GM21737 (cell line): ENCODE measurements around the gene NNAT.

Source experiments
- ATAC-seq: cut with Tn5 transposase; IDR thresholded peaks from one replicate; pipeline ENCODE4 v1.9.1; 2021; ENCODE audit warnings: mild to moderate bottlenecking, moderate library complexity; ENCODE audit not compliant: unreplicated experiment

Gene NNAT

GRCh38 chr20:37523012-37523391 is 2.0 kb downstream of the NNAT start:
- ATAC-seq: no peak

GRCh38 chr20:37523911-37524700 is 3.1 kb downstream of the NNAT start:
- ATAC-seq: no peak

DNA sequence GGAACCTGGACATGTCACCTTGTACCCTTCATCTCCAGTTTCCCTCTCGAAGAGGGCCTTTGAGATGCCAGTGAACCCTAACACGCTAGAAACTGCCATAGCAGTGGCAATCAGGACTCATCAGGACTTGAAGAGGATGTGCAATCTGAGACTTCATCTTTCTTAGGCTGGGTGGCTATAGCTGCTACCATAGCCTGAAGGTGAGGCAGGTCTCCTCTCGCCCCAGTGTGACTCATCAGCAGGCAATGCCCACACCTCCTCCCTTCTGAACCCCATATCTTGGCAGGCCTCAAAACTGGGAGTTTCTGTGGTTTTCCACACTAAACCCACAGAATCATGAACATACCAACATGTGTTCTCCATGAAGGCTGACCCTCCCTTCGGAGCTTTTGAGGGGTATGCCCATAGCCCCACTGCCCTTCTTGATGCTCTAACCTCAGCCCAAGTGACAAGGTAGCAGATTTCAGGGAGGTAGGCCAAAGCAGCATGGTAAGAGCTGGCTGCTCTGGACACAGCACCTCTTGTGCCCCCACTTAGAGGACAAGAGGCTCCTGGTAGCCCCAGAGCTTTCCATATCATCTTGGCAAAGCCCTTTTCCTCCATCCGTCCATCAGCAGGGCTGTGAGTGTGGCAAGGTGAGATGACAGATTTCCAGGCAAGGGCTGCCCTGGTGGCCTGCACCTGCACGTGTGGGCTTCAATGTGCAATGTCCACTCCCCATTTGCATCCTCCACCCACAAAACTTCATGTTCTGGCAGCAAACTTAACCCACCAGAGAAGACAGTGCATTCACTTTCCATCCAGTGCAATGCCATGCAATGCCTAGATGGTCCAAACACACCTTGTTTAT is 4.0 kb downstream of the NNAT start:
- ATAC-seq: no peak

- no peak for ATAC-seq
Observed at GRCh38 chr20:37525810-37526209, 4.8 kb downstream of the NNAT start.

- no peak for ATAC-seq
Observed at GRCh38 chr20:37526238-37526838, 5.3 kb downstream of the NNAT start.

DNA sequence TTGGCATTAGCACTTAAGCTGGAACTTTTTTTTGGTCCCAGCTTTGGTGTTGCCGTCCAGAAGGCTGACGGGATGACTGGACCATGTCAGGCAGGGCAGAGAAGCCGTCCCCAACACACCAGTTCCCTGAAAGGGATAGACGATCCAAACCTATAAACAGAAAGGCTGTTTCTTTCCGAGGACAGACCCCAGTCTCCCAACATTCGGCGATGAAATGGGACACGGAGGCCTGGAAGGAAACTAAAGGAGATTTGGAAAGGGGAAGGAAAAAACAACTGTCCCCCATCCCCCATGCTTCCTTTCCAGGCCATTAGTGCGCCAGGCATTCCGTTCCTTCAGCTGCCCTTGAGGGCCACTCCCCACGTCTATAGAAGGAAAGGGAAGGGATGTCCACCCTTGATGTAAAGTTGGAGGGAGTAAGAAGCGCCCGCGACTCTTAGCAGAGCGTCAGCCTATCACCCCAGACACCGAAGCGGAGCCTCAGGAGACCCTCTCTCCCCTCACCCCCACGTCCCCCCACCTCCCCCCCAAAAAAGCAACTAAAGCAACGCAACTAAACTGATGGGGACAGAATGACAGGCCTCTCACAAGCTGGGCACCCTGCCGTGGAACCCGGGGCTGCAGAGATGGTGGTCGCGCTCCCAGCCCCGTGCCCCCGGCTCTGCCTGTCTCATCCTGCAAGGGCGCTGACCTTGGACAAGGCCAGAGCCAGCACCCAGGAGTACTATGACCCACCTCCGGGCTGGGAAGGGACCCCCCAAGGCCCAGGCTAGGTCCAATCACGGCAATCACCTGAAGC is 6.0 kb downstream of the NNAT start:
- peak; percentile 13 for ATAC-seq

DNA sequence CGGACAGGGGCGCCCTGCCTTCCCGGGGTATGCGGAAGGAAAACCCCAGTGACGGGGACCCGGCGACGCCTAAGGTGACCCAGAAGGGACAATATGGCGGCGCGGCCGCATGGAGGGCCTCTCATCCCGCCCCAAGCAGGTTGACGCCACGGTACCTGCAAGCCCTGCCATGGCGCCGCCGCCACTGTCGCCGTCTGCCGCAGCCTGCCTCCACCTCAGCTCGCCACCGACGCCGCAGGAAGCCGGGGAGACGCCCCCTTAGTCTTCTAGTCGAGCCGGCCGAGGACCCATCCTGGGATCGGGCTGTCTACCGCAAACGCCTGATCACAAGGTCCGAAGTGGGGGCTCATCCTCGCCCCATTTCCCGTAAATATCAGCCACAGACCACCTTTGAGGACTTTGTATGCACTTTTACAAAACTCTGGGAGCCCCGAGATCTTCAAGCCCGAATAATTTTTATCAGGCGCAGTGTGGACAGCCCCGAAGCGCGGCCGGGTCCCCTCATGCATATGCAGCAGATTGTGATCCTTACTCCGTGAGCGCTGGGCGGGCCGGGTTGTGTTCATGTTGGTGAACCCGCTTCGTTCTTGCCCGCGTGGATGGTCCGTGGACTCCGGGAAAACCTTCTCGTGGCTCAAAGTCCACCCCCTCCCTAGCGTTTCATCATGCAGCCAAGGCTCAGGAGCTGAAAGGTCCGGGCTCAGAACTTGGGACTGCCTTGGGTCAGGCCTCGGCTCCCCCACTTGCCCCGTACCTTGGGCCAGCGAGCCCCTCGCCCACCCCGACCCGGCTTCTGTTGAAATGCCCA is 6.8 kb downstream of the NNAT start, which contains the start of gene BLCAP:
Gene BLCAP, minus strand, starts transcription at position 239 of the 808 bp plus-strand sequence. CDS start 8,702 bp downstream, outside the sequence.
- peak; percentile 60 for ATAC-seq

DNA sequence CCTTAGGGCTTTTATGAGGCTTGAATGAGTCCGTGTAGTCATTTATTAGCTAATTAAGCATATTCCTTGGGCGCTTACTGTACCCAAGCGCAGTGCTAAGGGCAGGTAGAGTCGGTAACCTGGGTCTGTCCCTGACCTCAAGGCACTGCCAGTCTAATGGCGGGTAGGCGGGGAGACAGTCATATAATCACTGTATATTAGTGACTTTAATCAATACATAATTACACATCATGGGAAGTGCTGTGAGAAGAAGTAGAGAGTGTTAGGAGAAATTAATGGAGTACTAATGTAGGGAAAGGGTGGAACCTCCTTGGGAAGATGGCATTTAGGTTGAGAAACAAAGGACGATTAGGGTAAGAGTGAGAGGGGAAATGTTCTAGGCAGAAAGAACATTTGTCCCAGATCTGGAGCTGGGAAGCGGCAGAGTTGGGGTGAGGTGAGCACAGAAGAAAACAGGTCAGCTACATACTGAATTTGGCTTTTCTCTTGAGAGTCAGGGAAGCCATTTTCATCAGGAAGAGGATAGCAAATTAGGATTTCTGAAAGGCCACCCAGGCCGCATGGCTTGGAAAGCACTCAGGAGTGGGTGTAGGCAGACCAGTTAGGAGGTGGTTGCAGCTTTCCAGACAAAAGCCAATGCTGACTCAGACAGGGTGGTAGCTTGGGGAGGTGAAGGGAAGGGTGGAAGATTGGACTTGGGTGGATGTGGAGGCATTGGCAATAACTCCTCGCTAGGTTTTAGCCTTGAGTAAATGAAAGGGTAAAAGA is 7.6 kb downstream of the NNAT start:
- no peak for ATAC-seq

GRCh38 chr20:37529214-37529967 is 8.3 kb downstream of the NNAT start:
- ATAC-seq: no peak

DNA sequence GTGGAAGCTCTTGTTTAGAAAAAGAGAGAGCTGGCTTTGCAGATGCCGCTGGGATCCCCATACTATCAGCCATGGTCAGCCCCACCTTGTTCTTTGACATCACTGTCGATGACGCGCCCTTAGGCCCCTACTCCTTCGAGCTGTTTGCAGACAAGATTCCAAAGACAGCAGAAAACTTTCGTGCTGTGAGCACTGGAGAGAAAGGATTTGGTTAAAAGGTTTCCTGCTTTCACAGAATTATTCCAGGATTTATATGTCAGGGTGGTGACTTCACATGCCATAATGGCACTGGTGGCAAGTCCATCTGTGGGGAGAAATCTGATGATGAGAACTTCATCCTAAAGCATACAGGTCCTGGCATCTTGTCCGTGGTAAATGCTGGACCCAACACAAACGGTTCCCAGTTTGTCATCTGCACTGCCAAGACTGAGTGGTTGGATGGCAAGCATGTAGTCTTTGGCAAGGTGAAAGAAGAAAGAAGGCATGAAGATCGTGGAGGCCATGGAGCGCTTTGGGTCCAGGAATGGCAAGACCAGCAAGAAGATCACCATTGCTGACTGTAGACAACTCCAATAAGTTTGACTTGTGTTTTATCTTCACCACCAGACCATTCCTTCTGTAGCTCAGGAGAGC is 9.0 kb downstream of the NNAT start:
- ATAC-seq: no peak

DNA sequence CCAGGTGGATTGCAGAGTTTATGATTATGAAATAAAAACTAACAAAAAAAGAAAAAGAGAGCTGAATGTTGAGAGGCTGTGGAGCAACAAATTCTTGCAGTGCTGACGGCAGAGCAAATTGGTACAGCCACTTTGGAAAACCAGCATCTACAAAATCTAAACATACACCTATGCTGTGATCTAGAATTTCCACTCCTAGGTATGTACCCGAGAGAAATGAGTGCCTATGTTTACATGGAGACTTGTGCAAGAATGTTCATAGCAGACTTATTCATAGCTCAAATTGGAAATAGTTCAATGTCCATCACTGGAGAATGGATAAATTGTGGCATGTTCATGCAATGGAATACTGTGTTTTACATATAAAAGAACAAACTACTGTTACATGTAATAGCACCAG is 9.6 kb downstream of the NNAT start:
- ATAC-seq: no peak

GRCh38 chr20:37531856-37532255 is 10.8 kb downstream of the NNAT start:
- ATAC-seq: no peak

DNA sequence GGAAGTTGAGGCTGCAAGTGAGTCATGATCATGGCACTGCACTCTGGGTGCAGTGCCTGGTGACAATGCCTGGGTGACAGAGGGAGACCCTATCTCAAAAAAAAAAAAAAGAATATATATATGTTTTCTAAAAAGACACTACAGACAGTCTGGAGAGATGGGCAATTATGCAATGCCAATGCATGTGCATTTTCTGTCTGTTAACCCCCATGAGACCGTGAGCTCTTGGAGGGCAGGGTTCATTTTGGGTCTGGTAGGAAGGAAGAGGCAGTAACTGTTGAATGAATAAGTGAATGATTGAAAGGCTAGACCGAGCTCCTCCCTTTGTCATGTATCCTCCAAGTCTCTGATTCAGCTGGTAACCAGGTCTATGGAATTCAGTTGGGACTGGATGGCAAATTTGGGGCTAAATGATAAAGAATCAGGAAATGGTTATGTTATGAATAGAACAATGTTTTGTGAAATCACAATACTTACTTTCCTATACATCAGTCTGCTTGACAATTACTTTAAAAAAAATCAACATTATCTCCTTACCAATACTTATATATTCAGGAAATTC is 12.2 kb downstream of the NNAT start:
- ATAC-seq: no peak

GRCh38 chr20:37534401-37535157 is 13.5 kb downstream of the NNAT start:
- ATAC-seq: peak; percentile 73

DNA sequence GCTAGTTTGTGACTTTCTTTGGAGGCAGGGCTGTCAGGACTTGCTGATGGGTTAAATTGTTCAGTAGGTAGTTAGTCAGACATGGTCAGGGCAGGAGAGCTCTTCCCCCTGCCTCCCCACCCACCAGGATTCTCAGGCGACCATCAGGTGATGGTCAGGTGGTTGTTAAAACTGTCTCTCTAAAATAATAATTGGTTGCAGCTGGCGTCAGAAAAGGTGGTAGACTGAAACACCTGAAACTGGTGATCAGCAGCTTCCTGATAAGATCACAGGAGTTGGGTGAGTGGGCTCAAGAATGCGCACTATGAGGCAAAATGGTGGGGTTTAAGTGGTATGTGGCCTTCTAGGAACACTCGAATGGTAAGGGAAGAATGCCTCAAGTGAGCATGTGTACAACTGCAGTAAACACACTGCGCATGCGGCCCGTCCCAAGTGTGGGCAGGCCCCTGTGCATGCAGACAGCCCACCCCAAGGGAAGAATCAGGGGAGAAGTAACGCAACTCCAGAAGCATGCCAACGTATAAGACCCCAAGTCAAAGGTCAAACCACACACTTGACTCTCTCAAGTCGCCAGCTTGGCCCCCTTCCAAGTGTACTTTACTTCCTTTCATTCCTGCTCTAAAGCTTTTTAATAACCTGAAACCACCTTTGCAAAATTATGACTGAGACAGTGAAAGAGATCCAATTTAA is 14.5 kb downstream of the NNAT start:
- no peak for ATAC-seq

- no peak for ATAC-seq
Observed at GRCh38 chr20:37537505-37537904, 16.5 kb downstream of the NNAT start.
